ENCODE measurements around the gene SLC7A14. TPM values are rescaled to one million over a fixed set of nuclear protein-coding genes. Genes with fewer than 3 reads are reported as not detected.

SLC7A14 gene
- total RNA-seq (2012; rRNA removed): 6.7 and 6.8 TPM in 2 replicates
- 2.5 and 2.7 TPM in 2 replicates for polyA plus RNA-seq (2012; rRNA removed)
- polyA plus RNA-seq (2012; cell fraction: cytosol; rRNA removed): 1.6 TPM in 2 replicates
- polyA plus RNA-seq (2012; cell fraction: nucleus; rRNA removed; ENCODE audit: low replicate concordance): 1.0 and 2.1 TPM in 2 replicates
- Bru-seq, nascent RNA: percentile 52 among the genes with signal in this experiment
- percentile 45 among the genes with signal in this experiment for BruChase-seq, experiment 1, labeled RNA remaining after a 6-hour chase
- percentile 46 among the genes with signal in this experiment for BruChase-seq, experiment 2, labeled RNA remaining after a 2-hour chase
- long read RNA-seq, full-length matches to known transcripts: 7 of 15 reads
- long read RNA-seq, partial matches to known transcripts: 3 of 15 reads
- long read RNA-seq, other reads (novel, unspliced or antisense): 5 of 15 reads

- TF ChIP-seq, protein P1, sequence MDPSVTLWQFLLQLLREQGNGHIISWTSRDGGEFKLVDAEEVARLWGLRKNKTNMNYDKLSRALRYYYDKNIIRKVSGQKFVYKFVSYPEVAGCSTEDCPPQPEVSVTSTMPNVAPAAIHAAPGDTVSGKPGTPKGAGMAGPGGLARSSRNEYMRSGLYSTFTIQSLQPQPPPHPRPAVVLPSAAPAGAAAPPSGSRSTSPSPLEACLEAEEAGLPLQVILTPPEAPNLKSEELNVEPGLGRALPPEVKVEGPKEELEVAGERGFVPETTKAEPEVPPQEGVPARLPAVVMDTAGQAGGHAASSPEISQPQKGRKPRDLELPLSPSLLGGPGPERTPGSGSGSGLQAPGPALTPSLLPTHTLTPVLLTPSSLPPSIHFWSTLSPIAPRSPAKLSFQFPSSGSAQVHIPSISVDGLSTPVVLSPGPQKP (IDR thresholded peaks at IDR 0.05; ENCODE audit: borderline replicate concordance, low read depth, low read length): no peak
- TF ChIP-seq BHLHE40 (IDR thresholded peaks at IDR 0.05; ENCODE audit: low read depth, low read length) (no peak), CHD1 (IDR thresholded peaks at IDR 0.05; ENCODE audit: low read depth, low read length) (no peak), RAD21 (IDR thresholded peaks at IDR 0.05; ENCODE audit: low read length) (no peak), RCOR1 (IDR thresholded peaks at IDR 0.05; ENCODE audit: insufficient replicate concordance, low read length) (no peak), POLR2A (IDR thresholded peaks at IDR 0.05; ENCODE audit: low read depth, low read length) (no peak), FOS (IDR thresholded peaks at IDR 0.05; ENCODE audit: low read depth, low read length) (no peak)
- TF ChIP-seq, protein P2, sequence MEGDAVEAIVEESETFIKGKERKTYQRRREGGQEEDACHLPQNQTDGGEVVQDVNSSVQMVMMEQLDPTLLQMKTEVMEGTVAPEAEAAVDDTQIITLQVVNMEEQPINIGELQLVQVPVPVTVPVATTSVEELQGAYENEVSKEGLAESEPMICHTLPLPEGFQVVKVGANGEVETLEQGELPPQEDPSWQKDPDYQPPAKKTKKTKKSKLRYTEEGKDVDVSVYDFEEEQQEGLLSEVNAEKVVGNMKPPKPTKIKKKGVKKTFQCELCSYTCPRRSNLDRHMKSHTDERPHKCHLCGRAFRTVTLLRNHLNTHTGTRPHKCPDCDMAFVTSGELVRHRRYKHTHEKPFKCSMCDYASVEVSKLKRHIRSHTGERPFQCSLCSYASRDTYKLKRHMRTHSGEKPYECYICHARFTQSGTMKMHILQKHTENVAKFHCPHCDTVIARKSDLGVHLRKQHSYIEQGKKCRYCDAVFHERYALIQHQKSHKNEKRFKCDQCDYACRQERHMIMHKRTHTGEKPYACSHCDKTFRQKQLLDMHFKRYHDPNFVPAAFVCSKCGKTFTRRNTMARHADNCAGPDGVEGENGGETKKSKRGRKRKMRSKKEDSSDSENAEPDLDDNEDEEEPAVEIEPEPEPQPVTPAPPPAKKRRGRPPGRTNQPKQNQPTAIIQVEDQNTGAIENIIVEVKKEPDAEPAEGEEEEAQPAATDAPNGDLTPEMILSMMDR (conservative IDR thresholded peaks at IDR 0.05; ENCODE audit: low read depth, low read length): no peak
- BruUV-seq (replicated peaks): no TSS peak
- H3K9ac ChIP-seq (ENCODE audit: low read depth, low read length): no peak within 1 kb of the TSS; the same call in 1 of the 2 replicates
- no peaks in the 10 kb centered on the region for H3K4me1 ChIP-seq (ENCODE audit: control insufficient read depth, insufficient read depth, low read length)
- H4K8ac ChIP-seq (ENCODE audit: low read depth in 2 of 2, low read length in 2 of 2): no peak within 1 kb of the TSS
- no peak within 1 kb of the TSS for H3K27ac ChIP-seq (ENCODE audit: insufficient read depth, low read length)
- ChIA-PET CTCF (interaction anchor here (0.9 to 1.3 kb wide), 2 partner anchors 117 to 226 kb away, joined by 3 to 4 read pairs; no protein-coding TSS in a partner anchor), POLR2A (ENCODE audit: unreplicated experiment) (no interaction called here)
- H2AFZ ChIP-seq (replicated peaks; ENCODE audit: low read length, poor library complexity): peak within 1 kb of the TSS; percentile 77
- no peak within 1 kb of the TSS for H2BK15ac ChIP-seq (ENCODE audit: low read depth, low read length)
- H4K20me1 ChIP-seq (ENCODE audit: insufficient read depth, low read length): no peaks in the 10 kb centered on the region
- H4K91ac ChIP-seq (ENCODE audit: insufficient read depth, low read depth, low read length): no peak within 1 kb of the TSS
- in situ Hi-C loops (cut with MboI; ENCODE audit: low sequenced_read_pairs): no loop called here
- DNase-seq: peak; percentile 21
- H3K18ac ChIP-seq (ENCODE audit: low read depth, low read length): no peak within 1 kb of the TSS
- WGBS, 2 experiments (ENCODE audit: extremely low coverage in 2 of 2, insufficient read length in 1 of 2): no CpG with 5 or more reads among the region's 12 CpGs
- dilution Hi-C loops (cut with HindIII; ENCODE audit: low sequenced_read_pairs, unreplicated experiment): no loop called here
- H2BK20ac ChIP-seq (ENCODE audit: low read depth, low read length): no peak within 1 kb of the TSS
- no peak within 1 kb of the TSS; the same call in 1 of the 2 replicates for H2BK120ac ChIP-seq (ENCODE audit: low read depth, low read length)
- H2BK5ac ChIP-seq (ENCODE audit: low read depth, low read length, poor library complexity, severe bottlenecking): no peak within 1 kb of the TSS
- H3K4me3 ChIP-seq (ENCODE audit: insufficient read depth, low read depth, low read length): peak within 1 kb of the TSS; percentile 37
- H2AK5ac ChIP-seq (ENCODE audit: low read depth, low read length): no peak within 1 kb of the TSS
- peak; percentile 59 for ATAC-seq (ENCODE audit: low read depth)
- H3K79me1 ChIP-seq (ENCODE audit: low read depth in 1 of 2, low read length in 2 of 2): no peaks in the 10 kb centered on the region
- H3K36me3 ChIP-seq (ENCODE audit: control insufficient read depth, insufficient read depth, low read length): no peaks in the 10 kb centered on the region
- H3K23ac ChIP-seq (ENCODE audit: low read depth, low read length): peak within 1 kb of the TSS; percentile 27; the same call in 1 of the 2 replicates
- no peak within 1 kb of the TSS for H4K5ac ChIP-seq (ENCODE audit: low read depth, low read length)
- no peak within 1 kb of the TSS for H3K56ac ChIP-seq (ENCODE audit: extremely low read depth, insufficient read depth, low read length)
- no peak within 1 kb of the TSS for H3K14ac ChIP-seq (replicated peaks; ENCODE audit: low read depth, low read length)
- H2AK9ac ChIP-seq (replicated peaks; ENCODE audit: low read depth, low read length, poor library complexity): no peak within 1 kb of the TSS
- H3K9me1 ChIP-seq (ENCODE audit: insufficient read depth, low read length): no peaks in the 10 kb centered on the region
- intact Hi-C loops (cut with micrococcal nuclease): loop anchor here (2.0 kb wide), 2 partner anchors 17 to 167 kb away; partner anchors contain the start of gene CLDN11
- H3K4me2 ChIP-seq (ENCODE audit: low read depth, low read length): peak within 1 kb of the TSS; percentile 76
- H3K27me3 ChIP-seq (ENCODE audit: control insufficient read depth, insufficient read depth, low read length): peaks cover 35% of the 10 kb centered on the region
- peaks cover 3% of the 10 kb centered on the region for H3K9me3 ChIP-seq (ENCODE audit: control insufficient read depth, insufficient read depth, low read length)
- H3K4ac ChIP-seq (ENCODE audit: low read depth, low read length): no peak within 1 kb of the TSS
These were observed at the start of gene SLC7A14 for GRCh38 chr3:170585937-170586310. Gene SLC7A14, minus strand, starts transcription at chr3:170586075. Its CDS starts 59,139 bp downstream, at chr3:170526936.

All from IMR-90 (cell line).